Mononuclear cell (primary cell): ENCODE results near the gene TMEM255A. TPM values are rescaled to one million over a fixed set of nuclear protein-coding genes. Genes with fewer than 3 reads are reported as not detected.

Experiments used
- H3K27me3 ChIP-seq: 2 replicates; pipeline ENCODE4 v1.6.0; 2011; ENCODE audit warnings: low read length, control low read depth; ENCODE audit not compliant: insufficient read depth
- H3K4me1 ChIP-seq: 2 replicates; pipeline ENCODE4 v1.5.1; 2011; ENCODE audit warnings: mild to moderate bottlenecking, low read length, control low read depth; ENCODE audit not compliant: insufficient read depth
- H3K4me3 ChIP-seq: 2 replicates; pipeline ENCODE4 v1.5.1; 2011; ENCODE audit warnings: mild to moderate bottlenecking, low read length, moderate library complexity
- H3K9me3 ChIP-seq: 2 replicates; pipeline ENCODE4 v1.5.1; 2011; ENCODE audit warnings: low read depth, mild to moderate bottlenecking, control low read depth, low read length
- total RNA-seq: library from RNA; depleted of rRNA; stranded (reverse); fragments of >200 nt; gene quantifications from one replicate; pipeline ENCODE4 v1.2.3, GENCODE V29; 2012

Gene TMEM255A
- total RNA-seq, 1 donor, result 0.21 TPM

DNA sequence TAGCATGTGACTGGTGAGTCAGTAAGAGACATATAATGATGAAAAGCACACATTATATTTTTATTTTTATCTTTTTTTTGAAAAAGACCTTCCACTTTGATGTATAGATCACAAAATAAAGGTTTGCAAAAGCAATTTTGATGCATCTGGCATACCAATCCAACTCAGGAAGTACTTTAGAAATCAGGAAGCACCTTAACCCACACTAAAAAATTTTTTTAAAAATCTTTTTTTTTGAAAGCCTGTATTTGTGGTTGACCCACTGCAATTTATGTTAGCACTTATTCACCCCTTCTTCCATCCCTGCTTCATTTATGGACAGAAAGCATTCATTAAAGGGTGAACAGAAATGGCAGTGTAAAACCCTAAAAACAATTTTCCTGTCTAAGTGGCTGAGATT is 16.6 kb downstream of the TMEM255A start:
- Histone ChIP-seq H3K4me3 (no peak overlapping the region), H3K27me3 (no peaks in the 10 kb centered on the region), H3K4me1 (peaks cover 6% of the 10 kb centered on the region), H3K9me3 (no peaks in the 10 kb centered on the region)

DNA sequence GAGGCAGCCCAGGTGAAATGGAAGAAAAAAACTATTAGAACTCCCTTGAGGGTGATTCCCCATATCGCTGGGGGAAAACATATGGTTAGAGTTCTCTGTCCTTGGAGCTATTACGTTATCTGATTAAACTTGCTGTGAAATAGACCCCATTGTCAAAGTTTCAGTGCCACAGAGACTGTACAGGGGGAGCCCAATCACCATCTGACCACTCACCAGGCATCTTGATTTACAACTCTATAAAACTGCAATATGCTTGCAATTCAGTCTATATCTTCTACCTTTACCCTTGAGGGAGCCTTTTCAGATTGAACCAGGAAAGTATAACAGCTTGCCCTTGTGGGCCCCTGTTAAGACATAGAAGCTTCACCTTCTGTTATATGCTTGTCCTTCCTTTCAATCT is 18.2 kb downstream of the TMEM255A start:
- peaks cover 11% of the 10 kb centered on the region for H3K4me1 ChIP-seq
- H3K4me3 ChIP-seq, result no peak overlapping the region
- H3K9me3 ChIP-seq, result no peaks in the 10 kb centered on the region
- no peaks in the 10 kb centered on the region for H3K27me3 ChIP-seq

DNA sequence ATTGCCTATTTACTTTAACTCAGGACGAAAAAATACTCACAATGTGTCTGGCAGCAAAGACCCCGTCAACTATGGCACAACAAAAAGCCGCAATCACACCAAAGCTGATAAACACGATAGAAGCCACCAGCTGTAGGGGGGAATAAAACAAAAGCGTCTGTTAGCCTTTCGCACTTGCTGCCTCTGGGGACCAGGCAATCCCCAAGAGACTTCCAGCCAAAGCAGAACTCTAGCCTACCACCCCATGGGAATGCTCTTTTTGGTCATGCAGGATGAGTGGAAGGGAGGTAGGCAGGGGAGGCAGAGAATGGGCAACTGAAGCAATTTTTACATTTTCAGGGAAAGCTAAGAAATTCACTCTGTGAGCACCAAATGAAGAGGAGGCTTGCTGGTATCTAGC is 20.1 kb downstream of the TMEM255A start:
- H3K4me1 ChIP-seq, result peaks cover 27% of the 10 kb centered on the region
- no peaks in the 10 kb centered on the region for H3K9me3 ChIP-seq
- H3K27me3 ChIP-seq, result no peaks in the 10 kb centered on the region
- no peak overlapping the region for H3K4me3 ChIP-seq

DNA sequence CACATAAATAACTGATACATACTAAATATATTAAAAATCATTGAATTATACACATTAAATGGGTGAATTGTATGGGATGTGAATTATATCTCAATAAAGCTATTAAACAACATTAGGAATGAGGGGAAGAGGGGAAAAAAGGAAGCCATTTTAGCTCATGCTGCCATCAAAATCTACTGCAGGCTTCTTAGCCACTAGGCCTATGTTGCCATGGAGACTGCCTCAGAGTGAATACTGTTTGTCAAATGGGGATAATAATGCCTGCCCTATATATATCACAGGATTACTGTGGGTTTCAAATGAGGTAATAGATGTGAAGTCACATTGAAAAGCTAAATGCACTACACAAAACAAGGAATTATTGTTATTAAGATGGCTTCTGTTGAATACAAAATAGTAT is 21.2 kb downstream of the TMEM255A start:
- Histone ChIP-seq H3K4me1 (peaks cover 26% of the 10 kb centered on the region), H3K27me3 (no peaks in the 10 kb centered on the region), H3K9me3 (no peaks in the 10 kb centered on the region), H3K4me3 (no peak overlapping the region)

DNA sequence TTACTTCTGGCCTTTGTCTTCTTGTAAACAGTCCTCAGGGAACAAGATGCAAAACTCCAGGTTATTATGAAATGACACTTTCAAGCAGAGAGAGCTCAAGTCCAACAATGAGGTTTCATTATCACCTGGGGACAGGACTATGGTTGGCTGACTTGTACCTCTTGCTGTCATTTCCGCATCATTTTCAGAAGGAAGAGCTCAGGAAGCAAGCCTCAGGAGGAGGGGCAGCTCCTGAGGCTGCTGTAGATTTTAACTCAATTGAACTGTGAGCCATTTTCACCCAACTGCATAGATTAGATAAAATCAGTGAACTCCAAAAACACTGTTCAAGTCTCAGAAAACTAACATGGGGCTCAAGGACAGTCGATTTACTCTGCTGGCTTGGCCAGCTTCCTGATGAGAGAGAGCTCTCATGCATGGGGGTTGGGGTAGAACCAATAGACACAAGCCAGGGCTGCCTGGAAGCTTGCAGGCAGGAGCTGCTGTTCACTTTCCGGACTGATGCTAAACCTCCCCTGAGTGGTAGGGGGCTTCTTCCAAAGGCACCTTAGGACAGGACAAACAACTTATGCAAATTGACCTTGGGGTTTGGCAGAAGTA is 23.6 kb downstream of the TMEM255A start:
- H3K9me3 ChIP-seq, result no peaks in the 10 kb centered on the region
- no peaks in the 10 kb centered on the region for H3K27me3 ChIP-seq
- peaks cover 21% of the 10 kb centered on the region for H3K4me1 ChIP-seq
- H3K4me3 ChIP-seq, result no peak overlapping the region

DNA sequence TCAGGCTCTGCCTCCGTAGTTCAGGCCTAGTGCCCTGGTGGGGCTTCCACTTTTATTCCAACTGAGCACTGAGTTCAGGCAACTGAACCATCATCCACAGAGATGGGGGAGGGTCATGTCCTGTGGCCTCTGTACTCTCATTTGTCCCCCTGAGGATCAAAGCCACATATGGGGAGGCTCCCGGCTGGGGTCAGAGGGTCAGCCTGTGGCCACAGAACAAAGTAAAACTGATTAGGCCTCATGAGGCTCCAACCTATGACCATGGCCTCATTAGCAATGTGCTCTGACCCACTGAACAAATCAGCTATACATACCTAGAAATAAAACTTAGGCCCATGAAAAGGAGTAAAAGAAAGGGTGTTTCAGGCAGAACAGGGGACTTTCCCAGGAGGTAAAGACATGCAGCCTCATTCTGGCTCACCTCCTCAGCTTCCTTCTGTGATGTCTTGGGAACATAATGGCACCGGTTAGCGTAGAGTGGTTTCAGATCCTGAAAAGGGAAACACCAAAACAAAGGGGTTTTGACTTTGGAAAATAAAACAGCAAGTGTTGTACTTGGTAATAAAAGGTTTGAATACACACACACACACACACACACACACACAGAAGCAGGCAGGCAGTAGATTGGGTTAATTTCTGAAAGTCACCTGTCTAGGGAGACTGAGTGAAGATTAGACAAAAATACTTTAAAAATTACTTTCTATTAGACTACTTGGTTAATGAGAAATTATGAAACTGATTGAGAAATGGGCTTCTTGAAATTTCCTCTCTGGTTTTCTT is 24.3 kb downstream of the TMEM255A start:
- Histone ChIP-seq H3K9me3 (no peaks in the 10 kb centered on the region), H3K4me1 (peaks cover 21% of the 10 kb centered on the region), H3K27me3 (no peaks in the 10 kb centered on the region), H3K4me3 (no peak overlapping the region)

DNA sequence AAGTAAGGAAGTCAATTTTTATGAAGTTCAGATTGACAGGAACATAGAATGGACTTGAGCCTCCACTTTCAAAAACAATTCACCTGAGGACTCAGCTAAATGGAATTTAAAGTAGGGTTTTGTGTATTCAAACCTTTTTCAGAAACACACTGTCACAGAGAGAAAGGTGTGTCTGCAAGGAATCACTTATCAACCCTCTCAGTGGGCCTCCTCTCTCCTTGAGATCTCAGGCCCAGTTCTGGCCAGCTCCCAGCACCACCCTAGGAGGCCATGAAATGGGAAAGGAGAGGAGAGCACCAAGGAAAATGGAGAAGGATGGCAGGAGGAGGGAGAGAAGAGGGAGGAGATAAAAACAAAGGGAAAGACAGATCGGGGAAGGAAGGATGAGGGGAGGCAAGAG is 28.6 kb downstream of the TMEM255A start:
- no peaks in the 10 kb centered on the region for H3K27me3 ChIP-seq
- no peaks in the 10 kb centered on the region for H3K9me3 ChIP-seq
- H3K4me3 ChIP-seq, result no peak overlapping the region
- peaks cover 14% of the 10 kb centered on the region for H3K4me1 ChIP-seq

DNA sequence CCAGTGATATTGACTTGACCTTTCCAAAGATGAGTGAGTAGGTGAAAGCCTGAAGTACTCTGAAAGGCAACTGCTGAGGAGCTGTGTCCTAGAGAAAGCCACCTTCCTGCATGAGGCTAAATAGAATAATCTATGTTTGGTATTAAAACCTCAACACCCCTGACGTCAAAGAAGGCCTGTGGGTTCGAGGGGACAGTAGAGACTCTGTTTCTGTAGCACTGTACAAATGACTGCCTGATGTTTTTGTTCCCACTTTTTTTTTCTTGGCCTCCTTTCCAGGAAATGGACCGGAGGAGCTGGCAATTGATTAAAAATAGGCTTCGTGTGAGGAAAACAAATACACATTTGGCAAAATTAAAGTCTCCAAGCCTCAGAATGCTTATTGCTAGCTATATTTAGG is 29.5 kb downstream of the TMEM255A start:
- Histone ChIP-seq H3K9me3 (no peaks in the 10 kb centered on the region), H3K4me3 (no peak overlapping the region), H3K4me1 (peaks cover 6% of the 10 kb centered on the region), H3K27me3 (no peaks in the 10 kb centered on the region)

DNA sequence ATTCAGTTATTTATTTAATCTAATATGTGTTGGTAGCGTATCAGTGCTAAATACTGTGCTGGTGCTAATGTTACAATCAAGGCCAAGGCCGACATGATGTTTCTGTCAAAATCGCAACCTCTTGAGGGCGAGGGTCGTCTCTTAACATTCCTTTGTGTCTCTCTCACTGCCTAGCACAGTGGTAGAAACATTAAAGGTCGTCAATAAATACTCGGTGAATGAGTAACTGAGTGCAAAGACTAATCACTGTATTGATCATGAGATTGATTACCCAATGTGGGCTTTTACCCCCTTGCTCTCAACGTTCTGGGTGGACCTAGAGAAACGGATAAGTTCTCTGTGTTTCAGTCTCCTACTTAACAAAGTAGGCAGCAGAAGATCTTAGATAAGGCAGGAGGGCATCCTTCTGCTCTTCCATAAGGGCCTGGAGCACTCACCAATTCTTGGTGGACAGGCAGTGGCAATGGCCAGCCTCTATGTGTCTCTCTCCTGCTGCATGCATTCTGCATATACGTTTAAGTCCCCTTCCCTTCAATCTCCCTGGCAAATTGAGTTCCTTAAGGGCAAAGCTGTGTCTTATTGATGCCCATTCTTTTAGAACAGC is 30.1 kb downstream of the TMEM255A start:
- H3K4me1 ChIP-seq, result no peaks in the 10 kb centered on the region
- no peak overlapping the region for H3K4me3 ChIP-seq
- H3K9me3 ChIP-seq, result no peaks in the 10 kb centered on the region
- H3K27me3 ChIP-seq, result no peaks in the 10 kb centered on the region

DNA sequence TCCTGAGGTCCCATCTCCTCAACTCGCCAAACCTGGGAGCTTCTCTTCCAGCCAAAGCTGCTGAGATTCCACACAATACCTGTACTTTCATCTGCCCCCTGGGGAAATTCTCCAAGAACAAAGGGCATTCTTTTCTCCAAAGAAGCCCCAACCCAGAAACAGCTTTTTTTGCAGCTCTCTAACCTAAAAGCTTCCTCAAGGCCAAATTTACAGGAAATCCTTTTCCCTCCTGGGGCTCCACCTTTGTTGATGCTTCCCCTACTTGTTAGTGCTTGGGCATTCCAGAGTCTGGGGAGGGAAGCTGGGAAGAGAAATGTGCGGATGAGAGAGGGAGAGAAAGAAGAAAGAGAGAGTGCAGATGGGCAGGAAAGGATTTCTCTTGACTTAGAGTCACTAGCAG is 36.3 kb downstream of the TMEM255A start:
- no peaks in the 10 kb centered on the region for H3K9me3 ChIP-seq
- no peak overlapping the region for H3K4me3 ChIP-seq
- H3K4me1 ChIP-seq, result peaks cover 9% of the 10 kb centered on the region
- H3K27me3 ChIP-seq, result no peaks in the 10 kb centered on the region

DNA sequence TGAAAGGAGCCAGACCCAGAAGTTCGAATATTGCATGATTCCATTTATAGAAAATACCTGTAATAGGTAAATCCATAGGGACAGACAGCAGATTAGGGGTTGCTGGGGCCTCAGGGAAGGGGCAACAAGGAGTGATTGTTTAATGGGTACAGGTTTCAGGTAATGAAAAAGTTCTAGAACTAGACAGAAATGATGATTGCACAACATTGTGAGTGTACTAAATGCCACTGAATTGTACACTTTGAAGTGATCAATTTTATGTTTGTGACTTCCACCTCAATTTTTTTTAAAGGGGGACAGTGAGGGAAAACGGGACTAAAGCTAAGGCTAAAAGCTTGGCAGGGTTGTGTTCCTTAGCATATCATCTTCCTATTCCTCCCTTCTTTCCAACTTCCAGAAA is 37.1 kb downstream of the TMEM255A start:
- Histone ChIP-seq H3K27me3 (no peaks in the 10 kb centered on the region), H3K4me1 (peaks cover 15% of the 10 kb centered on the region), H3K4me3 (no peak overlapping the region), H3K9me3 (no peaks in the 10 kb centered on the region)

DNA sequence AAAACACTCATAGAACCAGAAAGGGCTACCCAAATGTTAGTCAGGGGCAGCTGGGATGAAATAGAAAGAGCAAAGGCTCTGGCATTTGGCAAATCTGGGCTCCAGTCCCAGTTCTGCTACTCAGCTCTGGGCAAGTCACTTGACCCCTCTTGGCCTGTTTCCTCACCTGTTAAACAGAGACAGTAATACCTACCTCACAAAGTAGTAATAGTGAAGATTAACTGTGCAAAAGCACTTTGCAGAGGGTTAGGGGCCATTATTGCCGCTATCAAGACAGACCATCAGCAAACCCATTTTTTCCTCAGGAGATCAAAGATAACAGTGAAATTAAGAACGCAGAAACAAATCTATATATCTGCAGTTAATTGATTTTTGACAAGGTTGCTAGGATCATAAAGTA is 40.0 kb downstream of the TMEM255A start:
- Histone ChIP-seq H3K4me1 (peaks cover 19% of the 10 kb centered on the region), H3K9me3 (no peaks in the 10 kb centered on the region)

DNA sequence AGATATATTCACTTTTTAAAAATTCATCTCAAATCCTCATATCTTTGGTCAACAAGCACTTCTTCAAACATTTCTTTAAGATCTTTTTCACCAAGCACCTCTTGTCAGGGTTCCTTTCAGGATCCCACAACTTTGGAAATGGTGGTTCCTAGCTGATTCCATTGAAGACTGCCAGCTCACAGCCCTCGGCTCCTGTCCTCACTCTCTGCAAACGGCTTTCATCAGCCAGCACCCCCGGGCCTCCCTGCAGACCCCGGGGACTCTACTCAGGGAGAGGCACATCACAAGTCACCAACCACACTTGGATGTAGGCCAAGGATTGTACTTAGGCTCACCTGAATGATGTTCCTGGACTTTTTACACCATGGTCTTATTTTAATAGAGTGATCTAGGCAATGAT is 40.7 kb downstream of the TMEM255A start:
- Histone ChIP-seq H3K27me3 (no peaks in the 10 kb centered on the region), H3K4me1 (peaks cover 19% of the 10 kb centered on the region), H3K9me3 (no peaks in the 10 kb centered on the region), H3K4me3 (no peak overlapping the region)

More for the DNA sequence above, 40.0 kb downstream of the TMEM255A start:
- Histone ChIP-seq H3K4me3 (no peak overlapping the region), H3K27me3 (no peaks in the 10 kb centered on the region)

DNA sequence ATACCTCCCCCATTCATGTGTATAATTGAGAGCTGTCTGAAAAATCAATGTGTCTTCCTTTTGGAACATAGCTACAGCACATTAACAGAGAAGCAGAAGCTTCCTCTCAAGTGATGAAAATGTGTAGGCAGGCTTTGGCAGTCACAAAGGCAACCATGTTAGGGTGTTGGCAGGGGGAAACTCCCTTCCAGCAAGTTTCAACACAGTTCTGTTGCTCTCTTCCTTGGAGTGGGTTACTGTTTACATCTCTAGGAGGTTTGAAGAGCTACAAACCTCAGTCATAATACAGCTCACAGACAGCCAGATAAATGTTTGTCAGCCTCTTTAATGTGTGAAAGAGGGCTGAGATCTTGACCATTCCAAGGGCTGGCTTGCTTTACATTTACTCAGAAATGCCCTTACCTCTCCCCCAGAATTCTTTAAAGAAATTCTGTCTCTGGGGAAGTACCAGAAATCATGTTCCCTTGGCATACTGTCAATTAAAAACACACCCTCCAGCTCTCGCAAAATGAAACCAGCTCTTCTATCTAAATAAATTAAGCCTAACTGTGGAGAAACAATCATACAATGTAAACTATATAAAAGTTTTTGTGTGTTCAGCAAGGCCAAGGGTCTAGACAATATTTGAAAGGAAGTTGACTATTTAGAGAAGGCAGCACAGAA is 41.8 kb downstream of the TMEM255A start:
- Histone ChIP-seq H3K4me3 (no peak overlapping the region), H3K9me3 (no peaks in the 10 kb centered on the region), H3K4me1 (peaks cover 19% of the 10 kb centered on the region), H3K27me3 (no peaks in the 10 kb centered on the region)

DNA sequence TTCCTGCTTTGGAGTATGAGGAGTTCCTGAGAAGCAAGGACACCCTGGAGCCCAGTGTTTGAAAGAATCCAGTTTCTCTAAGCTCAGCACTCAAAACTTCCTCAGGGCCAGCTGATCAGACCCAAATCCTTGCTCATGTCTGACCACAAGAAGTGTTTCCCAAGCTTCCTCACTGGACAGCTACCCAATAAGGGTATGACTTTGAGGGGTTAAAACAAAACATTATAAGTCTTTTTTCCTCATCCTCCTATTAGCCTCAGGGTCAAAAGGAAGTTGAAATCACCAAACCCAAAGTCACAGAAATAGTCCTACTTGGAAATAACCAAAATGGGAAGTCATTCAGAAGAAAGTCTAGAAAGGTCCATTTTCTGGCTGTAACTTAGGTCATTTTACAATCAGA is 46.9 kb downstream of the TMEM255A start:
- H3K4me1 ChIP-seq, result peaks cover 27% of the 10 kb centered on the region
- H3K9me3 ChIP-seq, result no peaks in the 10 kb centered on the region

More for the DNA sequence above, 46.9 kb downstream of the TMEM255A start:
- Histone ChIP-seq H3K27me3 (no peaks in the 10 kb centered on the region), H3K4me3 (no peak overlapping the region)
